ENCODE measurements around the gene SPAG17.

- TF ChIP-seq CTCF (IDR thresholded peaks at IDR 0.05), result no peak
- TF ChIP-seq POLR2A (IDR thresholded peaks at IDR 0.05), result no peak
- no peak for TF ChIP-seq EP300 (IDR thresholded peaks at IDR 0.05)
Measured at GRCh38 chr1:118143121-118143520, 41.9 kb downstream of the SPAG17 start.

Measured in ovary (tissue), 3 donors.